ENCODE data around the gene NLRP11. TPM values are rescaled to one million over a fixed set of nuclear protein-coding genes. Genes with fewer than 3 reads are reported as not detected.
"Not testable (repeated sequence)": the region's sequence is repeated elsewhere in the genome, so short reads cannot be mapped to it uniquely, and the experiment has no call there.

NLRP11 gene
- total RNA-seq, 1 experiment from 2014 or later: not detected

DNA sequence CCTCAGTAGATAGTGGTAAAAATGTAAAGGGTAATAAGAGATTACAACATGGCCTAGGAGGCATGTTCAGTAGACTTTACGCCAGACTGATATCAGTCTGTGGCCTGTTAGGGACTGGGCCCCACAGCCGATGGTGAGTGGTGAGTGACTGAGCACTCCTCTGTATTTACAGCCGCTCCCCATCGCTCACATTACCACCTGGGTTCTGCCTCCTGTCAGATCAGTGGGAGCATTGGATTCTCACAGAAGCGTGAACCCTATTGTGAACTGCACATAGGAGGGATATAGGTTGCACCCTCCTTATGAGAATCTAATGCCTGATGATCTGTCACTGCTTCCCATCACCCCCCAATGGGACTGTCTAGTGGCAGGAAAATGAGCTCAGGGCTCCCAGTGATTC, 17.9 kb downstream of the NLRP11 start:
- Histone ChIP-seq H3K4me3 (ENCODE audit: insufficient read depth, low read depth, low read length) (no peak overlapping the region), H3K27me3 (ENCODE audit: control insufficient read depth, insufficient read depth, low read length) (no peaks in the 10 kb centered on the region), H3K36me3 (replicated peaks; ENCODE audit: control insufficient read depth, insufficient read depth, low read length) (no peaks in the 10 kb centered on the region)
- no peak for DNase-seq

DNA sequence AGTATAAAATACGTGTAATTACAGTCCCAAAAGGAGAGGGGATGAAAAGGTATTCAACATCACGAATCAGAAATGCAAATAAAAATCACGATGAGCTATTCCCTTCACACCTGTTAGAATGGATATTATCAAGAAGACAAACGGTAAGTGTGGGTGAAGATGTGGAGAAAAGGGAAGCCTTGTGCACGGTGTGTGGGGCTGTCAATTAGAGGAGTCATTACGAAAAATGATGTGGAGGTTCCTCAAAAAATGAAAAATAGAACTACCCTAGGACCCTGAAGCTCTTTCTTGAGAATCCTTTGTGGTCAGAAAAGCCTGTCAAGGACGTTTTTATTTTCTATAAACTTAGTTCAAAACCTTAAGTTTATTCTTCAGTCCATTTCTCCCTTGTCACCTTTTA, 19.4 kb downstream of the NLRP11 start:
- DNase-seq: no peak
- no peaks in the 10 kb centered on the region for H3K27me3 ChIP-seq (ENCODE audit: control insufficient read depth, insufficient read depth, low read length)
- no peak overlapping the region for H3K4me3 ChIP-seq (ENCODE audit: insufficient read depth, low read depth, low read length)
- no peaks in the 10 kb centered on the region for H3K36me3 ChIP-seq (replicated peaks; ENCODE audit: control insufficient read depth, insufficient read depth, low read length)

DNA sequence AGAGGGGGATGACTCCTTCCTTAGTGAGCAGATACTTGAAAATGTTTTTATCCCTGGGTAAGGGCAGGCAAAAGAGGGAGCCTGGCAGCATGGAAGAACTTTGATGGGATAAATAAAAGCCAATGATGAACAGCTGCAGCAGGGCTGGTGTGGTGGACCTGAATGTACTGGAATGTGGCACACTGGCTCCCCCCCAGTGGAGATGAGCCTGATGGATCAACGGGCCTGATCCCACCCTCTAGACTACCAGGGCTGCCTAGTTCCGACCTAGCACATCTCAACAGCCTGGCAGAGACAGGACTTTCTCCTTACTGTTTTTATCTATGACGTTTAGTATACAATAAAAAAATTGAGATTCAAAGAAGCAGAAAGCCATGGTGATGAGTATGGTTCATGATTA, 20.5 kb downstream of the NLRP11 start:
- Histone ChIP-seq H3K4me3 (ENCODE audit: insufficient read depth, low read depth, low read length) (no peak overlapping the region), H3K36me3 (replicated peaks; ENCODE audit: control insufficient read depth, insufficient read depth, low read length) (no peaks in the 10 kb centered on the region), H3K27me3 (ENCODE audit: control insufficient read depth, insufficient read depth, low read length) (no peaks in the 10 kb centered on the region)
- DNase-seq: no peak

DNA sequence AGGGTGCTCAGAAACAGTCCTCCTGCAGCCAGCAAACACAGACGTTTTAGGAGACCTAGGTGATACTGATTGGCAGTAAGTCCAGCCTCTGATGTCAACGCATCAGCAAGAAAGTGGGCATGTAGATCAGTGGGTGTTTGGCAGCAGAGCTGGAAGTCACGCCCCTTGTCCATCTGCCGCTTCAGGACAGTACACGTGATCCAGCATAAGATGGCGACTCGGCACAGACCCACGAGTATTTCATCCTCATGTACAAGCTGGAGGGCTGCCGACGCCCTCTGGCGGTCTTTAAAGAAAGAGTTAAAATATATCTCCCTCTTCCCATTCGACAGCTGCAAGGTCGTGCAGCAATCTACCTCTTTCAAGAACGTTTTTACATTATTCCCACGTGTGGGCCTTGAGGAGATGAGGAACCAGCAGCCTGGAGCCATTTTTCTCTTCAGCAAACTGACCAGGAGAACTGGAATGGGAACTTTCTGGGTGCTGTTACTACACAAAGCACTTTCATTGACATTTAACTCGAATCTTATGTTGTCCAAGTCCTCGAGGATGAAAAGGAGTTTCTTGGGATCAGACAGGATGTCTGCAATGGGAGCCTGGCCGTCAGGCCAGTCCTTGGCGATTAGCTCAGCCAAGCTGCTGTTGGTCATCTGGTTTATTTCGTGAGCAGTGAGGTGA, 22.3 kb downstream of the NLRP11 start:
- no peaks in the 10 kb centered on the region for H3K36me3 ChIP-seq (replicated peaks; ENCODE audit: control insufficient read depth, insufficient read depth, low read length)
- H3K4me3 ChIP-seq (ENCODE audit: insufficient read depth, low read depth, low read length): no peak overlapping the region
- H3K27me3 ChIP-seq (ENCODE audit: control insufficient read depth, insufficient read depth, low read length): no peaks in the 10 kb centered on the region
- DNase-seq: no peak

DNA sequence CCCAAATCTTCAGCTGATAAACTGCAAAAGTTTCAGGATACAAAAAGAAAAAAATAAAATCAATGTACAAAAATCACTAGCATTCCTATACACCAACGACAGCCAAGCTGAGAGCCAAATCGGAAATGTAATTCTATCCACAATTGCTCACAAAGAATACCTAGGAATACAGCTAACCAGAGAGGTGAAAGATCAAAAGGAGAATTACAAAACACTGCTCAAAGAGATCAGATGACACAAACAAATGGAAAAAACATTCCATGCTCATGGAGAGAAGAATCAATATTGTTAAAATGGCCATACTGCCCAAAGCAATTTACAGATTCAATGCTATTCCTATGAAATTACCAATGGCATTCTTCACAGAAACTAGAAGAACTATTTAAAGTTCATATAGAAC, 29.5 kb downstream of the NLRP11 start:
- Histone ChIP-seq H3K27me3 (ENCODE audit: control insufficient read depth, insufficient read depth, low read length) (no peaks in the 10 kb centered on the region), H3K36me3 (replicated peaks; ENCODE audit: control insufficient read depth, insufficient read depth, low read length) (no peaks in the 10 kb centered on the region), H3K4me3 (ENCODE audit: insufficient read depth, low read depth, low read length) (no peak overlapping the region)
- DNase-seq: no peak

DNA sequence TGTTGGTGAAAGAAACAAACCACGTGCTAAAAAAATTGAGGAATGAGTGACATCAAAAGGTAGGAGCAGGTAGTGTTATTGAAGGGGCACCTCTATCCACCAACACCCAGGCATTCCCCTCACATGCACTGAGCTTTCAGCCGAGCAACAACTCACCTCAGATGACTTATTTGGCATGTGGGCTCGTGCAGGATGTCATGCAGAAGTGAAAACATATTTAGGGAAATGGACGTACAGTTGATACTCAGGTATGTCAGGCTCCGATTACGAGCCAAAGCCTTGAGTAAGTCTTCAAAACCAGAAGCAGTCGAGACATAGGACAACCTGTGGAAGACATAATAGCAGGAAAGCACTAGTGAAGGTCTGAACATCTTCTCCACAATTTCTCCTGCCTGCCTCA, 30.4 kb downstream of the NLRP11 start:
- Histone ChIP-seq H3K4me3 (ENCODE audit: insufficient read depth, low read depth, low read length) (no peak overlapping the region), H3K27me3 (ENCODE audit: control insufficient read depth, insufficient read depth, low read length) (no peaks in the 10 kb centered on the region), H3K36me3 (replicated peaks; ENCODE audit: control insufficient read depth, insufficient read depth, low read length) (no peaks in the 10 kb centered on the region)
- no peak for DNase-seq

GRCh38 chr19:55795021-55795420, 36.8 kb downstream of the NLRP11 start:
- DNase-seq: no peak
- Histone ChIP-seq H3K4me3 (ENCODE audit: insufficient read depth, low read depth, low read length) (no peak overlapping the region), H3K27me3 (ENCODE audit: control insufficient read depth, insufficient read depth, low read length) (no peaks in the 10 kb centered on the region), H3K36me3 (replicated peaks; ENCODE audit: control insufficient read depth, insufficient read depth, low read length) (no peaks in the 10 kb centered on the region)

GRCh38 chr19:55781112-55781511, 50.7 kb downstream of the NLRP11 start:
- no peaks in the 10 kb centered on the region for H3K27me3 ChIP-seq (ENCODE audit: control insufficient read depth, insufficient read depth, low read length)
- H3K36me3 ChIP-seq (replicated peaks; ENCODE audit: control insufficient read depth, insufficient read depth, low read length): no peaks in the 10 kb centered on the region
- DNase-seq: no peak
- H3K4me3 ChIP-seq (ENCODE audit: insufficient read depth, low read depth, low read length): no peak overlapping the region

GRCh38 chr19:55778331-55778730, 53.5 kb downstream of the NLRP11 start:
- no peak for DNase-seq
- no peak overlapping the region for H3K4me3 ChIP-seq (ENCODE audit: insufficient read depth, low read depth, low read length)
- H3K36me3 ChIP-seq (replicated peaks; ENCODE audit: control insufficient read depth, insufficient read depth, low read length): no peaks in the 10 kb centered on the region
- H3K27me3 ChIP-seq (ENCODE audit: control insufficient read depth, insufficient read depth, low read length): no peaks in the 10 kb centered on the region

- H3K4me3 ChIP-seq (ENCODE audit: insufficient read depth, low read depth, low read length): no peak overlapping the region
- no peaks in the 10 kb centered on the region for H3K36me3 ChIP-seq (replicated peaks; ENCODE audit: control insufficient read depth, insufficient read depth, low read length)
- H3K27me3 ChIP-seq (ENCODE audit: control insufficient read depth, insufficient read depth, low read length): no peaks in the 10 kb centered on the region
- DNase-seq: no peak
These were observed 54.3 kb downstream of the NLRP11 start for GRCh38 chr19:55777528-55777927.

- DNase-seq; H3K36me3 ChIP-seq (replicated peaks; ENCODE audit: control insufficient read depth, insufficient read depth, low read length); H3K27me3 ChIP-seq (ENCODE audit: control insufficient read depth, insufficient read depth, low read length); H3K4me3 ChIP-seq (ENCODE audit: insufficient read depth, low read depth, low read length): not testable (repeated sequence)
These were observed 62.2 kb downstream of the NLRP11 start for GRCh38 chr19:55769632-55770031.

GRCh38 chr19:55768818-55769217, 63.0 kb downstream of the NLRP11 start, which contains the start of gene RFPL4AL1:
Gene RFPL4AL1, plus strand, starts transcription at chr19:55769118. Its CDS starts 2,687 bp downstream, at chr19:55771805.
- H3K27me3 ChIP-seq (ENCODE audit: control insufficient read depth, insufficient read depth, low read length); DNase-seq; H3K36me3 ChIP-seq (replicated peaks; ENCODE audit: control insufficient read depth, insufficient read depth, low read length); H3K4me3 ChIP-seq (ENCODE audit: insufficient read depth, low read depth, low read length): not testable (repeated sequence)

GRCh38 chr19:55766466-55766865, 65.3 kb downstream of the NLRP11 start:
- no peaks in the 10 kb centered on the region for H3K27me3 ChIP-seq (ENCODE audit: control insufficient read depth, insufficient read depth, low read length)
- no peaks in the 10 kb centered on the region for H3K36me3 ChIP-seq (replicated peaks; ENCODE audit: control insufficient read depth, insufficient read depth, low read length)
- no peak for DNase-seq
- H3K4me3 ChIP-seq (ENCODE audit: insufficient read depth, low read depth, low read length): no peak overlapping the region

DNA sequence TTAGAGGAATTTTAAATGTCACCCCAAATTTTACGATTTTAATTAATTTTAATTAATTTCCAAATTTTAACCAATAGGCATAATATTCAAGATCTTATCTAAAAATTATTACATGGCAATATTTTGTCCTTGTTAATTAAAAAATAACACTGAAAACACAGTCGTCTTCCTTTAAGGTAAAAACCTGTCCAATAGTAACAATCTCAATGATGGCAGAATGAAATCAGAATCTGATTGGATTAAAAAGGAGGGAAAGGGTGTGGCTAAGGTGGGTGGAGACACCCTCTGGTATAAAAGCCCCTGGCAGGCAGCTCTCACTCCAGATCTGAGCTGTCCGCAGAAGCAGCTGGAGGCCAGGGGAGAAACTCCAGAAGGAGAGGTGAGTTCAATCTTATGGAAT, 73.0 kb downstream of the NLRP11 start, which contains the start of gene RFPL4A:
RFPL4A (plus strand) TSS at position 301 of the 400 bp plus-strand sequence. CDS start 2,704 bp downstream, outside the sequence.
- DNase-seq; H3K4me3 ChIP-seq (ENCODE audit: insufficient read depth, low read depth, low read length); H3K27me3 ChIP-seq (ENCODE audit: control insufficient read depth, insufficient read depth, low read length); H3K36me3 ChIP-seq (replicated peaks; ENCODE audit: control insufficient read depth, insufficient read depth, low read length): not testable (repeated sequence)

DNA sequence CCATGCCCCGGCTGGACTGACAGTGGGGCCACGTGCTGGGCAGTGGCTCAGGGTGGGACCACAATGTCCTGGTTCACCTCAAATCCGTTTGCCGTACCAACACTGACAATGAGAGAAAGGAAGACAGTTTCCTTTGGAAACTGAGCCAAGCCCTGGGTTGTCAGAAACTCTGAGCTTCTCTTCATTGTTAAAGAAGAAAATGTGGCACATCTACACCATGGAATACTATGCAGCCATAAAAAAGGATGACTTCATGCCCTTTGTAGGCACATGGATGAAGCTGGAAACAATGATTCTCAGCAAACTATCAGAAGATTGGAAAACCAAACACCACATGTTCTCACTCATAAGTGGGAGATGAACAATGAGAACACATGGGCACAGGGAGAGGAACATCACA, 75.0 kb downstream of the NLRP11 start:
- H3K27me3 ChIP-seq (ENCODE audit: control insufficient read depth, insufficient read depth, low read length); H3K4me3 ChIP-seq (ENCODE audit: insufficient read depth, low read depth, low read length); H3K36me3 ChIP-seq (replicated peaks; ENCODE audit: control insufficient read depth, insufficient read depth, low read length); DNase-seq: not testable (repeated sequence)

DNA sequence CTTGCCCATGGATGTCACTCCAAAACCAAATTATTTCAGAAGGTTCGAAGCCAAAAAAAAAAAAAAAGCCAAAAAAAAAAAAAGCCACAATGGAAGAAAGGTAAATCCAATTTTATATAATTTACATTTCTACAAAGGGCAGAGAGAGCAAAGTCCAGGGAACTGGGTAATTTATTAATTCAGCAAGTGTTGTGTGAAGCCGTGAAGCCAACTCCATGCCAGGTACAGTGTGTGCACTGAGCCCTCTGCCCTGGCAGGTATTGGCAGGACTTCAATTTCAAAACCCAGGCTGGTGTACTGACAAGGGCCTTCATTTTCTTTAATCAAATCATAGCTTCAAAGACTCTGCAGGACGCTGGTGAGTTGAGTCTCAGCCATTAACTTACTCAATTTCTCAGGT, 78.4 kb downstream of the NLRP11 start:
- Histone ChIP-seq H3K36me3 (replicated peaks; ENCODE audit: control insufficient read depth, insufficient read depth, low read length) (no peaks in the 10 kb centered on the region), H3K4me3 (ENCODE audit: insufficient read depth, low read depth, low read length) (no peak overlapping the region), H3K27me3 (ENCODE audit: control insufficient read depth, insufficient read depth, low read length) (no peaks in the 10 kb centered on the region)
- DNase-seq: no peak

Data from H7 (cell line).